ENCODE results near the gene PDZD4. TPM values are rescaled to one million over a fixed set of nuclear protein-coding genes. Genes with fewer than 3 reads are reported as not detected.

PDZD4 gene
- total and polyA plus RNA-seq, 2 experiments from 2014 or later = 30.5 to 230 TPM

DNA sequence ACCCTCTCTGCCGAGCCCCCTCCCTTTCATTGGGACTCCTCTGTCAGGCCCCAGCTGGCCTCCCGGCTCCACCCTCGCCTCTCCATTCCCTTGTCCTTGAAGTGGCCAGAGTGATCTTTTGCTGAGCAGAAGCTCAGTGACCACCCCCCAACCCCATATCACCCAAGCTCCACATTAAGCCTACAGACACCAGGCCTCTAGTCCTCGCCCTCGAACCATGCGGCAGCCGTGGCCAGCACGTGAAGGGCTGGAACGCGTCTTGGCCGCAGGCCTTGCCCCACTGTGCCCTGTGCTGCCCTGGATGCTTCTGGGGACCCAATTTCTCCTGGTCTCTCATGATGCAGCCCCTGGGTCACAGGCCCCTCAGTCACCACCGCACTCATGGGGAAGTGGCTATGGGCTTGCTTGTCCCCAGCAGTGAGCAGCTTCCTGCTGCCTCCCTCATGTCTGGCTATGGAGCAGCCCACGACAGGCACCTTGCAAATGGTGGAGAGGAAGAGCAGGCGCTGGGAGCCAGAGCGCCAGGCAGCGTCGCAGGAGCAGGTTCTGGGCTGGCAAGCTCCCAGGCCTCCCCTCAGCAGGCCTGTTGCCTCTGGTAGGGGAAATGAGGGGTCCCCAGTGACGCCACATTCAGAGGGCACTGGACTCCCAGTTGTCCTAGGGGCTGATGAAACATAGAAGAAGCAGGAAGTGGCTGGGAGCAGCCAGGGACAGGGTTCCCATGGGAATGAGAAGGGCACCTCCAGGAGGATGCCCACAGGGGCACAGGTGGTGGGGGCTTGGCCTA lies 50.3 kb downstream of the PDZD4 start:
- no peak for ATAC-seq
- Mint-ChIP-seq H3K4me3 (no peak overlapping the region), H3K9me3 (no peaks in the 10 kb centered on the region)

More for the DNA sequence above, 50.3 kb downstream of the PDZD4 start:
- Histone ChIP-seq H4K20me1 (replicated peaks; ENCODE audit: insufficient read depth) (no peaks in the 10 kb centered on the region), H3K4me2 (no peak overlapping the region), H3K36me3 (ENCODE audit: insufficient read depth) (no peaks in the 10 kb centered on the region), H3K27me3 (ENCODE audit: insufficient read depth) (no peaks in the 10 kb centered on the region), H3K9me2 (ENCODE audit: insufficient read depth) (no peaks in the 10 kb centered on the region), H2AFZ (no peak overlapping the region), H3K4me3 (no peak overlapping the region), H3K27ac (ENCODE audit: low read depth) (no peak overlapping the region), H3K4me1 (ENCODE audit: insufficient read depth) (no peaks in the 10 kb centered on the region), H3F3A (replicated peaks; ENCODE audit: low read depth) (no peaks in the 10 kb centered on the region), H3K79me2 (replicated peaks; ENCODE audit: insufficient read depth) (no peaks in the 10 kb centered on the region)
- TF ChIP-seq POLR2AphosphoS5 (IDR thresholded peaks at IDR 0.05; ENCODE audit: low read depth) (no peak), EZH2phosphoT487 (IDR thresholded peaks at IDR 0.05; ENCODE audit: unreplicated experiment) (no peak), NANOG (IDR thresholded peaks at IDR 0.05; ENCODE audit: borderline replicate concordance) (no peak), ZNF114 (CRISPR knock-in tag; IDR thresholded peaks at IDR 0.05) (no peak), STAT1 (IDR thresholded peaks at IDR 0.05; ENCODE audit: unreplicated experiment) (no peak), EZH2 (IDR thresholded peaks at IDR 0.05; ENCODE audit: low read depth, unreplicated experiment) (no peak), CREB1 (CRISPR knock-in tag; IDR thresholded peaks at IDR 0.05; ENCODE audit: low read depth) (no peak), ZNF331 (CRISPR knock-in tag; IDR thresholded peaks at IDR 0.05; ENCODE audit: low read depth) (no peak), JUNB (IDR thresholded peaks at IDR 0.05; ENCODE audit: unreplicated experiment) (no peak)
- TF ChIP-seq, protein P1, sequence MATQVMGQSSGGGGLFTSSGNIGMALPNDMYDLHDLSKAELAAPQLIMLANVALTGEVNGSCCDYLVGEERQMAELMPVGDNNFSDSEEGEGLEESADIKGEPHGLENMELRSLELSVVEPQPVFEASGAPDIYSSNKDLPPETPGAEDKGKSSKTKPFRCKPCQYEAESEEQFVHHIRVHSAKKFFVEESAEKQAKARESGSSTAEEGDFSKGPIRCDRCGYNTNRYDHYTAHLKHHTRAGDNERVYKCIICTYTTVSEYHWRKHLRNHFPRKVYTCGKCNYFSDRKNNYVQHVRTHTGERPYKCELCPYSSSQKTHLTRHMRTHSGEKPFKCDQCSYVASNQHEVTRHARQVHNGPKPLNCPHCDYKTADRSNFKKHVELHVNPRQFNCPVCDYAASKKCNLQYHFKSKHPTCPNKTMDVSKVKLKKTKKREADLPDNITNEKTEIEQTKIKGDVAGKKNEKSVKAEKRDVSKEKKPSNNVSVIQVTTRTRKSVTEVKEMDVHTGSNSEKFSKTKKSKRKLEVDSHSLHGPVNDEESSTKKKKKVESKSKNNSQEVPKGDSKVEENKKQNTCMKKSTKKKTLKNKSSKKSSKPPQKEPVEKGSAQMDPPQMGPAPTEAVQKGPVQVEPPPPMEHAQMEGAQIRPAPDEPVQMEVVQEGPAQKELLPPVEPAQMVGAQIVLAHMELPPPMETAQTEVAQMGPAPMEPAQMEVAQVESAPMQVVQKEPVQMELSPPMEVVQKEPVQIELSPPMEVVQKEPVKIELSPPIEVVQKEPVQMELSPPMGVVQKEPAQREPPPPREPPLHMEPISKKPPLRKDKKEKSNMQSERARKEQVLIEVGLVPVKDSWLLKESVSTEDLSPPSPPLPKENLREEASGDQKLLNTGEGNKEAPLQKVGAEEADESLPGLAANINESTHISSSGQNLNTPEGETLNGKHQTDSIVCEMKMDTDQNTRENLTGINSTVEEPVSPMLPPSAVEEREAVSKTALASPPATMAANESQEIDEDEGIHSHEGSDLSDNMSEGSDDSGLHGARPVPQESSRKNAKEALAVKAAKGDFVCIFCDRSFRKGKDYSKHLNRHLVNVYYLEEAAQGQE (IDR thresholded peaks at IDR 0.05; ENCODE audit: unreplicated experiment) = no peak
- TF ChIP-seq, protein P2, sequence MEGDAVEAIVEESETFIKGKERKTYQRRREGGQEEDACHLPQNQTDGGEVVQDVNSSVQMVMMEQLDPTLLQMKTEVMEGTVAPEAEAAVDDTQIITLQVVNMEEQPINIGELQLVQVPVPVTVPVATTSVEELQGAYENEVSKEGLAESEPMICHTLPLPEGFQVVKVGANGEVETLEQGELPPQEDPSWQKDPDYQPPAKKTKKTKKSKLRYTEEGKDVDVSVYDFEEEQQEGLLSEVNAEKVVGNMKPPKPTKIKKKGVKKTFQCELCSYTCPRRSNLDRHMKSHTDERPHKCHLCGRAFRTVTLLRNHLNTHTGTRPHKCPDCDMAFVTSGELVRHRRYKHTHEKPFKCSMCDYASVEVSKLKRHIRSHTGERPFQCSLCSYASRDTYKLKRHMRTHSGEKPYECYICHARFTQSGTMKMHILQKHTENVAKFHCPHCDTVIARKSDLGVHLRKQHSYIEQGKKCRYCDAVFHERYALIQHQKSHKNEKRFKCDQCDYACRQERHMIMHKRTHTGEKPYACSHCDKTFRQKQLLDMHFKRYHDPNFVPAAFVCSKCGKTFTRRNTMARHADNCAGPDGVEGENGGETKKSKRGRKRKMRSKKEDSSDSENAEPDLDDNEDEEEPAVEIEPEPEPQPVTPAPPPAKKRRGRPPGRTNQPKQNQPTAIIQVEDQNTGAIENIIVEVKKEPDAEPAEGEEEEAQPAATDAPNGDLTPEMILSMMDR (conservative IDR thresholded peaks at IDR 0.05; ENCODE audit: low read depth in 2 of 2) = no peak
- TF ChIP-seq, protein P3, sequence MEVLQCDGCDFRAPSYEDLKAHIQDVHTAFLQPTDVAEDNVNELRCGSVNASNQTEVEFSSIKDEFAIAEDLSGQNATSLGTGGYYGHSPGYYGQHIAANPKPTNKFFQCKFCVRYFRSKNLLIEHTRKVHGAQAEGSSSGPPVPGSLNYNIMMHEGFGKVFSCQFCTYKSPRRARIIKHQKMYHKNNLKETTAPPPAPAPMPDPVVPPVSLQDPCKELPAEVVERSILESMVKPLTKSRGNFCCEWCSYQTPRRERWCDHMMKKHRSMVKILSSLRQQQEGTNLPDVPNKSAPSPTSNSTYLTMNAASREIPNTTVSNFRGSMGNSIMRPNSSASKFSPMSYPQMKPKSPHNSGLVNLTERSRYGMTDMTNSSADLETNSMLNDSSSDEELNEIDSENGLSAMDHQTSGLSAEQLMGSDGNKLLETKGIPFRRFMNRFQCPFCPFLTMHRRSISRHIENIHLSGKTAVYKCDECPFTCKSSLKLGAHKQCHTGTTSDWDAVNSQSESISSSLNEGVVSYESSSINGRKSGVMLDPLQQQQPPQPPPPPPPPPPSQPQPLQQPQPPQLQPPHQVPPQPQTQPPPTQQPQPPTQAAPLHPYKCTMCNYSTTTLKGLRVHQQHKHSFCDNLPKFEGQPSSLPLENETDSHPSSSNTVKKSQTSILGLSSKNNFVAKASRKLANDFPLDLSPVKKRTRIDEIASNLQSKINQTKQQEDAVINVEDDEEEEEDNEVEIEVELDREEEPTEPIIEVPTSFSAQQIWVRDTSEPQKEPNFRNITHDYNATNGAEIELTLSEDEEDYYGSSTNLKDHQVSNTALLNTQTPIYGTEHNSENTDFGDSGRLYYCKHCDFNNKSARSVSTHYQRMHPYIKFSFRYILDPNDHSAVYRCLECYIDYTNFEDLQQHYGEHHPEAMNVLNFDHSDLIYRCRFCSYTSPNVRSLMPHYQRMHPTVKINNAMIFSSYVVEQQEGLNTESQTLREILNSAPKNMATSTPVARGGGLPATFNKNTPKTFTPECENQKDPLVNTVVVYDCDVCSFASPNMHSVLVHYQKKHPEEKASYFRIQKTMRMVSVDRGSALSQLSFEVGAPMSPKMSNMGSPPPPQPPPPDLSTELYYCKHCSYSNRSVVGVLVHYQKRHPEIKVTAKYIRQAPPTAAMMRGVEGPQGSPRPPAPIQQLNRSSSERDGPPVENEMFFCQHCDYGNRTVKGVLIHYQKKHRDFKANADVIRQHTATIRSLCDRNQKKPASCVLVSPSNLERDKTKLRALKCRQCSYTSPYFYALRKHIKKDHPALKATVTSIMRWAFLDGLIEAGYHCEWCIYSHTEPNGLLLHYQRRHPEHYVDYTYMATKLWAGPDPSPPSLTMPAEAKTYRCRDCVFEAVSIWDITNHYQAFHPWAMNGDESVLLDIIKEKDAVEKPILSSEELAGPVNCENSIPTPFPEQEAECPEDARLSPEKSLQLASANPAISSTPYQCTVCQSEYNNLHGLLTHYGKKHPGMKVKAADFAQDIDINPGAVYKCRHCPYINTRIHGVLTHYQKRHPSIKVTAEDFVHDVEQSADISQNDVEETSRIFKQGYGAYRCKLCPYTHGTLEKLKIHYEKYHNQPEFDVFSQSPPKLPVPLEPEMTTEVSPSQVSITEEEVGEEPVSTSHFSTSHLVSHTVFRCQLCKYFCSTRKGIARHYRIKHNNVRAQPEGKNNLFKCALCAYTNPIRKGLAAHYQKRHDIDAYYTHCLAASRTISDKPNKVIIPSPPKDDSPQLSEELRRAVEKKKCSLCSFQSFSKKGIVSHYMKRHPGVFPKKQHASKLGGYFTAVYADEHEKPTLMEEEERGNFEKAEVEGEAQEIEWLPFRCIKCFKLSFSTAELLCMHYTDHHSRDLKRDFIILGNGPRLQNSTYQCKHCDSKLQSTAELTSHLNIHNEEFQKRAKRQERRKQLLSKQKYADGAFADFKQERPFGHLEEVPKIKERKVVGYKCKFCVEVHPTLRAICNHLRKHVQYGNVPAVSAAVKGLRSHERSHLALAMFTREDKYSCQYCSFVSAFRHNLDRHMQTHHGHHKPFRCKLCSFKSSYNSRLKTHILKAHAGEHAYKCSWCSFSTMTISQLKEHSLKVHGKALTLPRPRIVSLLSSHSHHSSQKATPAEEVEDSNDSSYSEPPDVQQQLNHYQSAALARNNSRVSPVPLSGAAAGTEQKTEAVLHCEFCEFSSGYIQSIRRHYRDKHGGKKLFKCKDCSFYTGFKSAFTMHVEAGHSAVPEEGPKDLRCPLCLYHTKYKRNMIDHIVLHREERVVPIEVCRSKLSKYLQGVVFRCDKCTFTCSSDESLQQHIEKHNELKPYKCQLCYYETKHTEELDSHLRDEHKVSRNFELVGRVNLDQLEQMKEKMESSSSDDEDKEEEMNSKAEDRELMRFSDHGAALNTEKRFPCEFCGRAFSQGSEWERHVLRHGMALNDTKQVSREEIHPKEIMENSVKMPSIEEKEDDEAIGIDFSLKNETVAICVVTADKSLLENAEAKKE (CRISPR knock-in tag; IDR thresholded peaks at IDR 0.05) = no peak
- TF ChIP-seq, protein P4, sequence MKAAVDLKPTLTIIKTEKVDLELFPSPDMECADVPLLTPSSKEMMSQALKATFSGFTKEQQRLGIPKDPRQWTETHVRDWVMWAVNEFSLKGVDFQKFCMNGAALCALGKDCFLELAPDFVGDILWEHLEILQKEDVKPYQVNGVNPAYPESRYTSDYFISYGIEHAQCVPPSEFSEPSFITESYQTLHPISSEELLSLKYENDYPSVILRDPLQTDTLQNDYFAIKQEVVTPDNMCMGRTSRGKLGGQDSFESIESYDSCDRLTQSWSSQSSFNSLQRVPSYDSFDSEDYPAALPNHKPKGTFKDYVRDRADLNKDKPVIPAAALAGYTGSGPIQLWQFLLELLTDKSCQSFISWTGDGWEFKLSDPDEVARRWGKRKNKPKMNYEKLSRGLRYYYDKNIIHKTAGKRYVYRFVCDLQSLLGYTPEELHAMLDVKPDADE (IDR thresholded peaks at IDR 0.05) = no peak
- Mint-ChIP-seq H3K27ac (peak overlapping the region; percentile 21; the same call in 1 of the 2 replicates), H3K27me3 (ENCODE audit: insufficient read depth, low read depth, poor library complexity) (peaks cover 8% of the 10 kb centered on the region), H3K4me1 (peaks cover 7% of the 10 kb centered on the region; the same call in 2 of the 3 replicates), H3K36me3 (ENCODE audit: low read depth) (no peaks in the 10 kb centered on the region)
- no peak for DNase-seq (ENCODE audit: low spot score)

Data from GM23338 (cell line).